Endothelial cell (in vitro differentiated cells): ENCODE results near the gene WNT9A. TPM values are rescaled to one million over a fixed set of nuclear protein-coding genes. Genes with fewer than 3 reads are reported as not detected.
A peak's percentile ranks its signal among the peaks of the same experiment; 100 is the strongest.

Experiments
- DNase-seq: peaks from one replicate; pipeline ENCODE4 v3.0.0; 2021; ENCODE audit warnings: low spot score
- H3K27ac Mint-ChIP-seq: one replicate; pipeline ENCODE4 v1.8.0; 2021; ENCODE audit warnings: mixed read lengths, inconsistent platforms; ENCODE audit not compliant: unreplicated experiment
- H3K27me3 Mint-ChIP-seq: one replicate; pipeline ENCODE4 v1.8.0; 2021; ENCODE audit warnings: mild to moderate bottlenecking, moderate library complexity, mixed read lengths, inconsistent platforms; ENCODE audit not compliant: unreplicated experiment
- H3K36me3 Mint-ChIP-seq: one replicate; pipeline ENCODE4 v1.8.0; 2021; ENCODE audit warnings: mild to moderate bottlenecking, low read depth, mixed read lengths, inconsistent platforms; ENCODE audit not compliant: unreplicated experiment
- H3K4me1 Mint-ChIP-seq: one replicate; pipeline ENCODE4 v1.8.0; 2021; ENCODE audit warnings: mild to moderate bottlenecking, mixed read lengths, inconsistent platforms; ENCODE audit not compliant: unreplicated experiment
- H3K4me3 Mint-ChIP-seq: one replicate; pipeline ENCODE4 v1.8.0; 2021; ENCODE audit warnings: mild to moderate bottlenecking, mixed read lengths, inconsistent platforms; ENCODE audit not compliant: unreplicated experiment
- H3K9me3 Mint-ChIP-seq: one replicate; pipeline ENCODE4 v1.8.0; 2021; ENCODE audit warnings: mixed read lengths, inconsistent platforms; ENCODE audit not compliant: unreplicated experiment
- CTCF ChIP-seq: fragments of 200-600 bp; sonication (generic); IDR thresholded peaks from one replicate; pipeline ENCODE4 v1.5.0; 2021; ENCODE audit warnings: antibody characterized with exemption; ENCODE audit not compliant: unreplicated experiment
- total RNA-seq: library from RNA; stranded (reverse); fragmentation: NEBNext Ultra II Directional; extraction: Animal tissue kit (Norgen Biotek cat#: 25700); gene quantifications from one replicate; pipeline ENCODE4 v1.2.1, GENCODE V29; 2021; ENCODE audit not compliant: unreplicated experiment

The WNT9A gene
- total RNA-seq, 1 donor from 2014 or later: 1.0 TPM

- peak; percentile 3 for DNase-seq
- peaks cover 11% of the 10 kb centered on the region for H3K27me3 Mint-ChIP-seq
- H3K4me3 Mint-ChIP-seq: no peak overlapping the region
- no peaks in the 10 kb centered on the region for H3K4me1 Mint-ChIP-seq
- no peaks in the 10 kb centered on the region for H3K9me3 Mint-ChIP-seq
- TF ChIP-seq CTCF: no peak
- H3K27ac Mint-ChIP-seq: no peak overlapping the region
- H3K36me3 Mint-ChIP-seq: peaks cover 4% of the 10 kb centered on the region
Observed at GRCh38 chr1:227895828-227896685, 51.7 kb downstream of the WNT9A start.

GRCh38 chr1:227894831-227895451, 52.8 kb downstream of the WNT9A start:
- H3K36me3 Mint-ChIP-seq: peaks cover 4% of the 10 kb centered on the region
- H3K27ac Mint-ChIP-seq: no peak overlapping the region
- peak; percentile 1 for DNase-seq
- no peak for TF ChIP-seq CTCF
- H3K4me3 Mint-ChIP-seq: no peak overlapping the region
- no peaks in the 10 kb centered on the region for H3K4me1 Mint-ChIP-seq
- H3K9me3 Mint-ChIP-seq: no peaks in the 10 kb centered on the region
- peaks cover 12% of the 10 kb centered on the region for H3K27me3 Mint-ChIP-seq

GRCh38 chr1:227893949-227894721, 53.6 kb downstream of the WNT9A start:
- TF ChIP-seq CTCF: no peak
- peak; percentile 2 for DNase-seq
- peaks cover 4% of the 10 kb centered on the region for H3K36me3 Mint-ChIP-seq
- no peak overlapping the region for H3K4me3 Mint-ChIP-seq
- H3K27ac Mint-ChIP-seq: no peak overlapping the region
- no peaks in the 10 kb centered on the region for H3K4me1 Mint-ChIP-seq
- no peaks in the 10 kb centered on the region for H3K9me3 Mint-ChIP-seq
- H3K27me3 Mint-ChIP-seq: peaks cover 15% of the 10 kb centered on the region

- H3K4me1 Mint-ChIP-seq: no peaks in the 10 kb centered on the region
- no peaks in the 10 kb centered on the region for H3K9me3 Mint-ChIP-seq
- no peak for TF ChIP-seq CTCF
- no peak for DNase-seq
- no peak overlapping the region for H3K27ac Mint-ChIP-seq
- H3K36me3 Mint-ChIP-seq: peaks cover 4% of the 10 kb centered on the region
- no peak overlapping the region for H3K4me3 Mint-ChIP-seq
- H3K27me3 Mint-ChIP-seq: peaks cover 15% of the 10 kb centered on the region
Observed at GRCh38 chr1:227893300-227893948, 54.3 kb downstream of the WNT9A start.
